Tibial nerve (tissue), 3 donors: ENCODE results near the gene FBXL7.

Source experiments
- CTCF ChIP-seq, 5 experiments: fragments of 200-600 bp in 3 of 5; fragments of 450-650 bp in 2 of 5; sonication (generic) in 3 of 5; IDR thresholded peaks; one replicate each; pipeline ENCODE4 v1.5.1; 2016 to 2019; ENCODE audit warnings: antibody characterized with exemption in 5 of 5, mild to moderate bottlenecking in 3 of 5, moderate library complexity in 2 of 5
- POLR2A ChIP-seq, 2 donors: fragments of 450-650 bp; IDR thresholded peaks; one replicate each; pipeline ENCODE4 v1.6.1; 2017; ENCODE audit warnings: antibody characterized with exemption in 2 of 2, mild to moderate bottlenecking in 2 of 2, moderate library complexity in 2 of 2

GRCh38 chr5:15452030-15452429 lies 48.0 kb upstream of the FBXL7 start:
- no peak for TF ChIP-seq CTCF (IDR thresholded peaks at IDR 0.05)
- TF ChIP-seq POLR2A (IDR thresholded peaks at IDR 0.05), result no peak
